Stomach (tissue), 9 donors: ENCODE results near the gene C9orf72. TPM values are rescaled to one million over a fixed set of nuclear protein-coding genes. Genes with fewer than 3 reads are reported as not detected.
"Not testable (repeated sequence)": the region's sequence is repeated elsewhere in the genome, so short reads cannot be mapped to it uniquely, and the experiment has no call there.

Source experiments
- DNase-seq, 2 donors: peaks; one replicate each; pipeline versions ENCODE4 v3.0.0 to v3.0.0-alpha.2; 2013 to 2019
- H3K27ac ChIP-seq, 5 donors: fragments of 200-600 bp in 4 of 5; sonication (generic) in 4 of 5; one replicate each; pipeline ENCODE4 v1.5.1; 2013 to 2019; ENCODE audit warnings: mild to moderate bottlenecking in 1 of 5, moderate library complexity in 1 of 5
- H3K27me3 ChIP-seq, 3 donors: fragments of 200-600 bp; sonication (generic); one replicate each; pipeline ENCODE4 v1.5.1; 2017 to 2019; ENCODE audit warnings: mixed run types in 1 of 3
- H3K36me3 ChIP-seq, 4 donors: fragments of 200-600 bp; sonication (generic); 1 replicate in 3 of 4; 2 replicates in 1 of 4; pipeline ENCODE4 v1.5.1; 2016 to 2019
- H3K4me1 ChIP-seq, 4 donors: fragments of 200-600 bp; sonication (generic); one replicate each; pipeline ENCODE4 v1.5.1; 2016 to 2019
- H3K4me3 ChIP-seq, 4 donors: fragments of 200-600 bp; sonication (generic) in 3 of 4; one replicate each; pipeline ENCODE4 v1.5.1; 2016 to 2019; ENCODE audit warnings: mild to moderate bottlenecking in 1 of 4
- H3K9me3 ChIP-seq, 4 donors: fragments of 200-600 bp; sonication (generic); one replicate each; pipeline ENCODE4 v1.5.1; 2016 to 2019
- CTCF ChIP-seq, 7 experiments: fragments of 450-650 bp in 4 of 7; fragments of 200-600 bp in 3 of 7; sonication (generic) in 3 of 7; IDR thresholded peaks; one replicate each; pipeline ENCODE4 v1.5.1; 2016 to 2019; ENCODE audit warnings: antibody characterized with exemption in 7 of 7, control low read depth in 2 of 7, mild to moderate bottlenecking in 1 of 7
- EP300 ChIP-seq: sonication (generic); formaldehyde crosslinking; IDR thresholded peaks from one replicate; pipeline ENCODE4 v1.6.1; 2017; ENCODE audit warnings: antibody characterized with exemption
- POLR2A ChIP-seq, 4 donors: fragments of 450-650 bp; IDR thresholded peaks; one replicate each; pipeline ENCODE4 v1.6.1; 2016; ENCODE audit warnings: antibody characterized with exemption in 4 of 4, control low read depth in 2 of 4, mild to moderate bottlenecking in 1 of 4, moderate library complexity in 1 of 4
- POLR2AphosphoS5 ChIP-seq, 3 donors: sonication (generic); formaldehyde crosslinking; IDR thresholded peaks; one replicate each; pipeline ENCODE4 v1.6.1; 2016; ENCODE audit warnings: antibody characterized with exemption in 3 of 3
- WGBS, 5 donors: extraction: QIAGEN DNeasy Blood & Tissue Kit in 3 of 5; methylation state at CpG; one replicate each; pipeline versions ENCODE4 v1.1.5 to v1.1.7; 2013 to 2018; 5-methylcytosine and 5-hydroxymethylcytosine counted together
- intact Hi-C: fragments of 100-400 bp; cut with DNase I; formaldehyde crosslinking; loops from one replicate; pipeline ENCODE4 v1.15.1; 2023; ENCODE audit warnings: low total_unique reads
- polyA plus RNA-seq, 3 donors: library from polyadenylated mRNA; stranded (reverse); fragments of 200-250 nt; gene quantifications; one replicate each; pipeline ENCODE4 v1.2.3, GENCODE V29; 2013
- total RNA-seq, 5 donors: library from RNA; depleted of rRNA; stranded (reverse); fragments of >200 nt; gene quantifications; one replicate each; pipeline versions ENCODE4 v1.1.0 to v1.2.3, GENCODE V29; 2014 to 2016
- donor health status: healthy with polysubstance abuse.
- donor health status: Bipolar disorder and iron deficiency.
- donor health status: healthy.

The C9orf72 gene
- total and polyA plus RNA-seq, 8 donors: 2.6 to 69.9 (median 9.1) TPM

DNA sequence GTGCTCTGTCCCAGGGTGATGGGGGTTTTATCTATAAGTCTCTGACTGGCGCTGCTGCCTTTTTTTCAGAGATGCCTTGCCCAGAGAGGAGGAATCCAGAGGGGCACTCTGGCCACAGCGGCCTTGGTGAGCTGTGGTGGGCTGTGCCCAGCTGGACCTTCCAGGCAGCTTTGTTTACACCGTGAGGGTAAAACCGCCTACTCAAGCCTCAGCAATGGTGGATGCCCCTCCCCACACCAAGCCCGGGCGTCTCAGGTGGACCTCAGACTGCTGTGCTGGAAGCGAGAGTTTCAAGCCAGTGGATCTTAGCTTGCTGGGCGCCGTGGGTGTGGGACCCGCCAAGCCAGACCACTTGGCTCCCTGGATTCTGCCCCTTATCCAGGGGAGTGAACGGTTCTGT, 41.3 kb upstream of the C9orf72 start:
- intact Hi-C loops: no loop called here
- Histone ChIP-seq H3K27me3 (peaks cover 0 to 11% (median 0%) of the 10 kb centered on the region in 3 donors), H3K27ac (no peak overlapping the region), H3K4me3 (no peak overlapping the region), H3K36me3 (no peaks in the 10 kb centered on the region), H3K4me1 (no peaks in the 10 kb centered on the region), H3K9me3 (no peaks in the 10 kb centered on the region)
- TF ChIP-seq EP300 (no peak), CTCF (IDR thresholded peaks at IDR 0.05) (no peak), POLR2AphosphoS5 (IDR thresholded peaks at IDR 0.05) (no peak), POLR2A (IDR thresholded peaks at IDR 0.05) (no peak)
- DNase-seq: no peak
- 84 to 92% (median 90%) methylated on average over 7 to 11 of the region's 11 CpGs for WGBS, 5 donors

- H3K4me3 ChIP-seq, DNase-seq, H3K36me3 ChIP-seq, H3K4me1 ChIP-seq, H3K27ac ChIP-seq, H3K9me3 ChIP-seq, intact Hi-C loops: not testable (repeated sequence)
- H3K27me3 ChIP-seq: peaks cover 0 to 11% (median 0%) of the 10 kb centered on the region in 3 donors
- WGBS, 5 donors: 83 to 90% (median 89%) methylated on average over 4 of the region's 4 CpGs
Observed at GRCh38 chr9:27612036-27612435, 38.8 kb upstream of the C9orf72 start.

DNA sequence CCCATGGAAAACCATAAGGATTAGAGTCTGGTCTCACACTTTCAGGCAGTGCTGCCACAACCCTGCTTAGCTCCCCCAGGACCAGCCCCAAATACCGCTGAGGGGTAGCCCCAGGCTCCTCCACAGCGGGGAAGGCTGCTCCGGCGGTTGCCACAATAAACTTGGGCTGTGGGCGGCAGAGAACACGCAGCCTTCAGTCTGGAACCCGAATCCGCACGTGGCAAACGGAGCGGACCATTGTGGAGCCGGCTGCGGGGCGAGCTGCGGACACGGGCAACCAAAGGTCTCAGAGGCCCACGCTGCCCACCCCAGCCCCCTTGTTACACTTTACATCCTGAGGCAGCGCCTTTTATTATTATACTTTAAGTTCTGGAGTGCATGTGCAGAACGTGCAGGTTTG, 37.3 kb upstream of the C9orf72 start:
- DNase-seq: no peak
- Histone ChIP-seq H3K9me3 (no peaks in the 10 kb centered on the region), H3K27me3 (peaks cover 0 to 11% (median 0%) of the 10 kb centered on the region in 3 donors), H3K4me1 (no peaks in the 10 kb centered on the region), H3K36me3 (no peaks in the 10 kb centered on the region), H3K4me3 (no peak overlapping the region), H3K27ac (no peak overlapping the region)
- 93 to 95% (median 94%) methylated on average over 16 to 19 of the region's 19 CpGs for WGBS, 5 donors
- intact Hi-C loops: no loop called here
- TF ChIP-seq POLR2AphosphoS5 (IDR thresholded peaks at IDR 0.05) (no peak), POLR2A (IDR thresholded peaks at IDR 0.05) (no peak), EP300 (no peak), CTCF (IDR thresholded peaks at IDR 0.05) (no peak)

DNA sequence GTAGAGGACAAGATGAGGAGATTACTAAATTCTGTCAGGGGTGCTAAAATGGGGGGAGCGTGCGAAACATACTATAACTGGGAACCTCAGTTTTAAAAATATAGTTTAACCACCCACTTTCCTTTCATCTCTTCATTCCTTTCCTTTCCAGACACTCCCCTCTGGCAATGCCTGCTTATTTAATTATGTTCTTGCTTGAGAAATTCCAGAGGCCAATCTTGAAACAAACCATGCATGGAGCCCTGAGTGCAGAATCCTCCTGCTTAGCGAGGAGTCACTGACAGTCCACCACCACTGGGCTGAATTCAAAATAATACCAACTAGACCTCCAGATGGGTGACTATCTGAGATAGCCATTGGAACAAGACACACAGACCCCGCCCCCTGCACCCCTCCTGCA, 29.7 kb upstream of the C9orf72 start:
- Histone ChIP-seq H3K9me3 (no peaks in the 10 kb centered on the region), H3K36me3 (no peaks in the 10 kb centered on the region), H3K27me3 (no peaks in the 10 kb centered on the region), H3K4me1 (peaks cover 0 to 3% (median 0%) of the 10 kb centered on the region in 4 donors), H3K27ac (no peak overlapping the region), H3K4me3 (no peak overlapping the region)
- DNase-seq: no peak
- 87 to 95% (median 92%) methylated on average over 4 of the region's 4 CpGs for WGBS, 5 donors
- intact Hi-C loops: no loop called here
- TF ChIP-seq CTCF (IDR thresholded peaks at IDR 0.05): no peak
- no peak for TF ChIP-seq EP300
- TF ChIP-seq POLR2AphosphoS5 (IDR thresholded peaks at IDR 0.05): no peak
- no peak for TF ChIP-seq POLR2A (IDR thresholded peaks at IDR 0.05)

- no peaks in the 10 kb centered on the region for H3K9me3 ChIP-seq
- DNase-seq: no peak
- WGBS, 5 donors: 66 to 81% (median 74%) methylated on average over 6 of the region's 6 CpGs
- TF ChIP-seq EP300 (no peak), CTCF (IDR thresholded peaks at IDR 0.05) (no peak), POLR2AphosphoS5 (IDR thresholded peaks at IDR 0.05) (no peak), POLR2A (IDR thresholded peaks at IDR 0.05) (no peak)
- no peaks in the 10 kb centered on the region for H3K36me3 ChIP-seq
- intact Hi-C loops: no loop called here
- H3K4me3 ChIP-seq: no peak overlapping the region
- peaks cover 0 to 3% (median 0%) of the 10 kb centered on the region in 4 donors for H3K4me1 ChIP-seq
- H3K27ac ChIP-seq: no peak overlapping the region
- no peaks in the 10 kb centered on the region for H3K27me3 ChIP-seq
Observed at GRCh38 chr9:27602142-27602861, 29.0 kb upstream of the C9orf72 start.
